HG03097 (cell line): Measurements from ENCODE around the gene GDPD5.

ENCODE experiments used
- ATAC-seq: cut with Tn5 transposase; IDR thresholded peaks from one replicate; pipeline ENCODE4 v1.9.1; 2021; ENCODE audit not compliant: unreplicated experiment, low FRiP score

Gene GDPD5

GRCh38 chr11:75474878-75475766 lies 50.6 kb downstream of the GDPD5 start:
- no peak for ATAC-seq

DNA sequence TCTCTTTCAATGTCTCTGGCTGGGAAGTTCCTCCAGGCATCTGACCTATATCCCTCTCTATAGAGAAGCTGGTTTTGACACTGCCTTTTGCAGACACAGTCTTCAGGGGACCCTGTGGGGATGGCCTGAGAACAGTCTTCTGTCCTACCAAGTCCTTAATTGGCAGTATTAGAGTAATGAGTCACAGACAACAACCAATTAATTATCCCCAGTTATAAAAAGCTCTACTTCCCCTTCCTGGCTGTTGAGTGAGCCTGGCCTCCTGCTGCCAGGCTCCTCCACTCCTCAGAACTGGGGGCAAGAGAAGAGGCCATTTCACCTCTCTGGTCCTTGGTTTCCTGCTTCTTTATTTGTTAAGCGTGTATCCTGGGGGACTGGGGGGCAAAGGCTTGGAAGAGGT lies 51.5 kb downstream of the GDPD5 start:
- no peak for ATAC-seq

- no peak for ATAC-seq
Measured at GRCh38 chr11:75473684-75474083, 52.1 kb downstream of the GDPD5 start.

- no peak for ATAC-seq
Measured at GRCh38 chr11:75472081-75472732, 53.5 kb downstream of the GDPD5 start.

GRCh38 chr11:75471176-75471973 lies 54.4 kb downstream of the GDPD5 start:
- no peak for ATAC-seq

- no peak for ATAC-seq
Measured at GRCh38 chr11:75470476-75471080, 55.2 kb downstream of the GDPD5 start.

DNA sequence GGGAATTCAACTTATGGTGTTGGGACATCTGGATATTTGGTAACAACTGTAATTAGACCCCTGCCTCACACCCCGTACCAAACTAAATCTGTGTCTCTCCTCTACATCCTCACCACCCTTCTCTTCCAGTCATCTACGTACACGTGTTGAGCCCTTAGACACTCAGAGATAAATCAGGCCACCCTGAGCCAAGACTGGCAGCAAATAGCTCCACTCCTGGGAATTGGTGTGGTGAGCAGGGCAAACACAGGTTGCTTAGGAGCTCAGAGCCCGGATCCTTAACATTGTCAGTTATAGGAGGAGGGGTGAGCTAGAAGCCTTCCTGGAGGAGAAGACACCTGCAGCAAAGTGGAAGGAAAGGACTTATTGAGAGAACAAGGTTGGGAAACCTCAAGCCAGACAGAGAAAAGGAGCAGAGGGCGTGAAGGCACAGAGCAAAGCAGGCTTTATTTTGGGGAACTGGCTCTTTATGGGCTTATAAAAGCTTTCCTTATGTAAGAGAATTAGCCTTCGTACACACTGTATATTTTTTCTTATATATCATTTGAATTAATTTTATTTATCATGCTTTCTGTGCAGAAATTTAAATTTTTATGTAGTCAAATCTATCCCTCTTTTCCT lies 55.8 kb downstream of the GDPD5 start:
- ATAC-seq: no peak

DNA sequence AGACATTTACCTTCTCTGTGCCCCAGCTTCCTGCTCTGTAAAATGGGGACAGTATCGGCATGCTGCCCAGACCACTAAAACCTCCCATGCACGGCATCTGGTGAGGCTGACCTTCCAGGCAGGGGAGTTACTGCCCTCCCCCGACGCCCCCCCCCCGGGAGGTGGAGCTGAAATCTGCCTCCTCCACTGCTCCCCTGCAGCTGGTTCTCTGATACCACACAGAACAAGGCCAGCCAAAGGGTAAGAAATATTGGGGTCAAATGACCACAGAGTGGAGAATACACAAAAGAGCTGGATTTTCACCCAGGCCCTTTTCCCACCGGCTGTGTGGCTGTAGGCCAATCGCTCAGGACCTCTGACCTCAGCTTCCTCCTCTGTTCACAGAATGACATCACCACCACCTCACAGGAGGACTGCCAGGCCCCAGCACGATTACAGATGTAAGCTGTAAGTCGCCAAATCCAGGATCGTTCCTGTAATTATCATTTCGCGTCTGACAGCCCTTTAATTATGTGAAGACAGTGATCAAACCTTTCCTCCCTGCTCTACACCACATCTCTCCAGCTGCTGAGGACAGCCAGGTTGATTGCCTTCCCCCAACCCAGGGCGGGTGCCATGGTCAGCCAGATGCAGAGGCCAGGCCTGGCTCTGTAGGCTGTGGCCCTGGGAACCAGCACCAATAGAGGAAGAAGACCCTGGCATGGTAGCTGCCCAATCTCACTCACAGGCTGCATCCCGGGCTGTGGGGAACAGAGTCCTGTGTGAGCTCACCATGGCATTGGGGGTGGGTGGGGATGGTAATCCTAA lies 57.0 kb downstream of the GDPD5 start:
- ATAC-seq: no peak

- no peak for ATAC-seq
Measured at GRCh38 chr11:75467881-75468280, 57.9 kb downstream of the GDPD5 start.

DNA sequence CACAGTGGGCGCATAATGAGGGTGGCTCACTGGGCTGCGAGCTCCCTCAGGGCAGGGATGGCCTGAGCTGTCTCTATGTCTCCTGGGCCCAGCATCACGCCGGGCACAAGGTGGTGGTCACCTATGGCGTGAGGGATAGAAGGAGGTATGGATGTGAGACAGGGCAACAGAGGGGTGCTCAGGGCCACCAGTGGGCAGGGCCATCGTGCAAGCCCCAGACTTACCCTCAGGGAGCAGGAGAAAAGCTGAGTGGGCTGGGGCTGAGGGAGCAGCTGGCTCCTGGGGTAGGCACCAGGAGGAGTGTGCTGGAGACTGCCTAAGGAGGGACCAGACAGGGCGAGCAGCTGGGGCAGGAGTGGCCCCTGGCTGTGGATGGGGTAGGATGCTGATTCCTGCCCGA lies 58.4 kb downstream of the GDPD5 start:
- ATAC-seq: no peak

DNA sequence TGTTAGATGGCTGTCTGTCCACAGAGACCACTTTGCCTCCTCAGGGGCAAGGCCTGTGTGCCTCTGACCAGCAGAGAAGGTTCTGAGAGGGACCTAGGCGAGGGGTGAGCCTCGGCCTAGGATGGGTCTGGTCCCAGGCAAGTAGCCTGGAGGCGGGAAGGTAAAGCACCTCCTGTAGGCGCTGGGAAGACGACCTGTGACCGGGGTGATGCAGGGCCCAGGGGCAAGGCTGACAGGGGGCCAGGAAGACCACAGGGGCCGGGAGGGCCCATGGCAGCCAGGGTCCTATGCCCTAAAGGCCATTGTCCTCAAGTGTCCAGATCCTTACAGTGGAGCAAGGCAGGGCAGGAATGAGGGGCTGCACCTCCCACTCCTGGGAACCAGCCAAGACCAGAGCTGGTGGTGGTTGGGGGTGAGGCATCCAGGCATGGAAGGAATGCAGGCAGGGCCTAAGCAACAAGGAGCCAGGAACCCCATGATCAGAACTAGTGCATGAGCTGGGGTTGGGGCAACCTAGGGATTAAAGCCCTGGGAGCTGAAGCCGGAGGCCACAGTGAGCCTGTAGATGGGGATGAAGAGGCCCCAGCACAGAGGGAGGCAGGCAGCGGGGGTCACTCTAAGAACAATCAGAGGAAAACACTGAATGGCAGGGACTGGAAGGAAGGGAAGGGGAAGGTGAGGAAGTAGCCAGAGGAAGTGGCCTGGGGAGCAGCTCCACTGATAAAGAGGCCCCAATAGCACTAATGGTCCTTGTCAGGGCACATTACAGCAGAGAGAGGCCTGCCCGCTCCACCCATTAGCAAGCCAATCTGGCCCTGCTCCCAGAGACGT lies 59.8 kb downstream of the GDPD5 start:
- no peak for ATAC-seq

- no peak for ATAC-seq
Measured at GRCh38 chr11:75463106-75463774, 62.5 kb downstream of the GDPD5 start.

- no peak for ATAC-seq
Measured at GRCh38 chr11:75462117-75462653, 63.6 kb downstream of the GDPD5 start.

- ATAC-seq: no peak
Measured at GRCh38 chr11:75461151-75461550, 64.6 kb downstream of the GDPD5 start.

DNA sequence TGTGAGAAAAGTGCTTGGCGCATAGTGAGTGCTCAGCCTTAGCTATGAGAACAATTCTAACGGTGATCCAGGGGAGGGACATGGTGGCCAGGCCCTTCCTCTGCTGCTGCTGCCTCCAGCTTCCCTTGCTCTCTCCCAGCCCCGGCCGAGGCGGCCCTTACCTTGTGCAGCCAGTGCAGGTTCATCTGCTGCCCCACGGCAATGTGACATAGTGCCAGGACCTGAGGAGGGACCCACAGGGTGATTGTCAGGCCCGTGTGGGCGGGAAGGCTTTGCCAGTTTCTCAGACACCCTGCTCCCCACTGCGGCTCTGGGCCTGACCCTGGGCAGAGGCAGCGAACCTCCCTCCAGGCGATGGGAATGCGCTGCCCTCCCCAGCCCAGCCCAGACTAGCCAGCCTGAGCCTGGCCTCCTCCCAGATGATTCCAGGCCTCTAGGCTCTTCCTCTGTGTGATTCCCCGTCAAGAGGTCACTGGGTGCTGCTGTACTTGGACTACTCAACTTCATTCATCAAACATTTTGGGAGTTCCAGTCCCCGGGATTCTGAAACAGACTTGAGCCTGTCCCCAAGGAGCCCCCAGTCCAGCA lies 69.1 kb downstream of the GDPD5 start:
- no peak for ATAC-seq

GRCh38 chr11:75454987-75455386 lies 70.8 kb downstream of the GDPD5 start:
- no peak for ATAC-seq

DNA sequence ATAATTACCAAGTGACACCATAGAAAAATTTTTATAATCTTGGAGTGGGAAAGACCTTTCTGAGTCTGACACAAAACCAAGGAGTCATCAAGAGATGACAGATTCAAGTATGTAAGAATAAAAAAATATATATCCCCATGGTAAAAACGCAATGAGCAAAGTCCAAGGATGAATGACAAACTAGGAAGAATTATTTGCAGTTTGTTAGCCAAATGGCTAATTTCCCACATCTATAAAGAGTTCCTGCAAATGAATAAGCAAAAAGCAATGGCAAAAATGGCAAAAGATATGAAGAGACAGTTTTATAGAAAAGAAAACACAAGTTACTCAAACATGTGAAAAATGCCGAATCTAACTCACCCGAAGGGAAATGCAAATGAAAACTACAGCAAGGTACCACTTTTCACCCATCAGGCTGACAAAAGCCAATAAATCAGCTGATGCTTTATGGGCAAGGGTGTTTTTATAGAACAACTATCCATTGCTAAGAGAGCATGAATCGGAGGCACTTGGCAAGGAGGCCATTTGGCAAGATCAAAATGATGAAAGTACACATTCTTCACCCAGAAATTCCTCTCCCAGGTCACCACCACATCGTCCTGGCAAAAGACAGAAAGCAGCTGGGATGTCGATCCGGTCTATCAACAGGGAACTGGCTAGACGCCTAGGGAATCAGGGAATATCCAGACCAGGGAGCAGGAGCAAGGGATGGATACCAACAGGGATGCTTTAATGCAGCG lies 71.7 kb downstream of the GDPD5 start:
- no peak for ATAC-seq
